Activated T-cell treated with anti-CD3 and anti-CD28 coated beads for 48 hours (primary cell): ENCODE data around the gene FAM25A.

Experiments
- DNase-seq: peaks from one replicate; pipeline ENCODE4 v3.0.0-alpha.2; 2020; ENCODE audit warnings: low read depth

FAM25A gene

GRCh38 chr10:87064651-87065050 is 44.6 kb downstream of the FAM25A start:
- DNase-seq = no peak

- no peak for DNase-seq
Measured at GRCh38 chr10:87066178-87066577, 46.1 kb downstream of the FAM25A start.

DNA sequence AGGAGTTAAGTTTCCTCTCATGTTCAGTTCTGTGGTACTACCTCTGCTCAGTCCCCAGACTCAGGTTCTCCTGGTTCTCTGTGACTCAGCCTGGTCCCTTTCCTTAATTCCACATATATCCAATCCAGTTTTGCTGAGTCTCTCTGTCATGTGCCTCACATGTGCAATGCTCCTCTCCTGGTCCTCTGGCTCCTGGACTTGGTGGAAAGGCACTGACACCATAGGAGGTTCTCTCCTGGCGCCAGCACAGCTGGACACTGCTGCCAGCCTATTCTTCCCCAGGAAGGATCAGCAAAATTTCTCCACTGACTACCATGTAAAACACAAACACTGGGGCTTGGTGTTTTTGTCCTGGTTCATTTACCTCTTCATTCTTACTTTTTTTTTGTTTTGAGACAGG is 46.8 kb downstream of the FAM25A start:
- DNase-seq = no peak

DNA sequence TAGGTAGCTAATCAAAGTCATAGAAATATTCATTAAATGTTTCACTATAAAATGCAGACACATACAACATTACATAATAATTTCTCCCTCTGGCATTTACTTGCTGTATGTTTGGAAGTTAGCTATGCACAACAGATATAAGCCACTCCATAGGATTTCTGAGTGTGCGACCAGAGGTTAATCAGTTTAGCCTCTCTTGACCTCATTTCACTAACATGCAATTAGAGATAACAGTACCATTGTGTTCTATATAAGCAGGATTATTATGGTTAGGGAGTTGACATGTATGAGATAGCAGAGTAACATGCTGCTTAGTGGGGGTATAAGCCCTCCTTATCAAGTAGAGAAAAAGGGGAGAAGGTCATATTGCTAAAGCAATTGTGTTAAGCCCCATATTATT is 48.2 kb downstream of the FAM25A start:
- no peak for DNase-seq

GRCh38 chr10:87072449-87072848 is 52.4 kb downstream of the FAM25A start:
- DNase-seq = no peak
